HepG2 (cell line): Measurements from ENCODE around the gene LYRM4. TPM values are rescaled to one million over a fixed set of nuclear protein-coding genes. Genes with fewer than 3 reads are reported as not detected.

Source experiments
- AHDC1 ChIP-seq: sonication (generic); formaldehyde crosslinking; IDR thresholded peaks from 2 replicates; pipeline ENCODE4 v1.5.1; 2020; ENCODE audit warnings: mild to moderate bottlenecking, missing genetic modification reagents, borderline replicate concordance
- ARID3A ChIP-seq: IDR thresholded peaks from 2 replicates; pipeline ENCODE4 v1.6.1; 2012; ENCODE audit warnings: low read depth, low read length, improper control_type of control experiment
- BCL3 ChIP-seq: sonication (generic); formaldehyde crosslinking; IDR thresholded peaks from 2 replicates; pipeline ENCODE4 v1.5.1; 2020; ENCODE audit warnings: mild to moderate bottlenecking, missing genetic modification reagents, moderate library complexity
- HMG20A ChIP-seq: IDR thresholded peaks from 2 replicates; pipeline ENCODE4 v1.6.1; 2016; ENCODE audit warnings: borderline replicate concordance
- HNF4A ChIP-seq: sonication (generic); formaldehyde crosslinking; IDR thresholded peaks from 2 replicates; pipeline ENCODE4 v1.4.0; 2020; ENCODE audit warnings: missing genetic modification reagents
- MIER3 ChIP-seq: IDR thresholded peaks from 2 replicates; pipeline ENCODE4 v1.6.1; 2016; ENCODE audit warnings: missing compliant biosample characterization, borderline replicate concordance
- NCOA1 ChIP-seq: sonication (generic); formaldehyde crosslinking; IDR thresholded peaks from 2 replicates; pipeline ENCODE4 v1.9.0; 2021; ENCODE audit warnings: missing genetic modification reagents
- POGZ ChIP-seq: sonication (generic); formaldehyde crosslinking; IDR thresholded peaks from 2 replicates; pipeline ENCODE4 v1.4.0; 2020; ENCODE audit warnings: mild to moderate bottlenecking, missing genetic modification reagents
- SKI ChIP-seq: fragments of 450-650 bp; IDR thresholded peaks from one replicate; pipeline ENCODE4 v1.6.1; 2018; ENCODE audit warnings: mild to moderate bottlenecking; ENCODE audit not compliant: partially characterized antibody
- TBX3 ChIP-seq: fragments of 450-650 bp; IDR thresholded peaks from 2 replicates; pipeline ENCODE4 v1.6.1; 2017; ENCODE audit warnings: antibody characterized with exemption, mild to moderate bottlenecking, inconsistent platforms, borderline replicate concordance
- TCF7 ChIP-seq: sonication (generic); IDR thresholded peaks from 2 replicates; pipeline ENCODE4 v1.6.1; 2016; ENCODE audit warnings: antibody characterized with exemption, low read depth
- ZKSCAN1 ChIP-seq: fragments of 150-350 bp; IDR thresholded peaks from 2 replicates; pipeline ENCODE4 v1.6.1; 2014; ENCODE audit warnings: low read length
- ZNF235 ChIP-seq: sonication (generic); formaldehyde crosslinking; IDR thresholded peaks from 2 replicates; pipeline ENCODE4 v1.8.1; 2023; ENCODE audit warnings: mild to moderate bottlenecking, missing genetic modification reagents, borderline replicate concordance
- ZNF331 ChIP-seq: sonication (generic); formaldehyde crosslinking; IDR thresholded peaks from 2 replicates; pipeline ENCODE4 v1.4.0; 2020; ENCODE audit warnings: missing genetic modification reagents
- ZNF335 ChIP-seq: sonication (generic); formaldehyde crosslinking; IDR thresholded peaks from 2 replicates; pipeline ENCODE4 v1.4.0; 2020; ENCODE audit warnings: missing genetic modification reagents
- polyA plus RNA-seq, 8 experiments: library from polyadenylated mRNA; depleted of rRNA in 3 of 8; stranded (reverse) in 7 of 8; unstranded in 1 of 8; fragments of >200 nt; fragmentation: Illumina TruSeq in 4 of 8; extraction: Trizol in 4 of 8; gene quantifications; 2 replicates each; pipeline versions ENCODE4 v1.2.1 to v1.2.3, GENCODE V29; 2011 to 2016; ENCODE audit warnings: low read depth in 4 of 8, missing spikeins in 1 of 8, mixed read lengths in 1 of 8; ENCODE audit not compliant: insufficient read depth in 1 of 8
- total RNA-seq, 5 experiments: library from RNA; depleted of rRNA; stranded (reverse); fragments of >200 nt; fragmentation: Illumina TruSeq; extraction: Trizol; gene quantifications; 2 replicates each; pipeline ENCODE4 v1.2.3, GENCODE V29; 2016; ENCODE audit warnings: low read depth in 1 of 5
- TF ChIP-seq, protein P1 (sequence below): sonication (generic); formaldehyde crosslinking; IDR thresholded peaks from 2 replicates; pipeline ENCODE4 v1.4.0; 2020; ENCODE audit warnings: missing genetic modification reagents
- TF ChIP-seq, protein P2 (sequence below): sonication (generic); formaldehyde crosslinking; IDR thresholded peaks from 2 replicates; pipeline ENCODE4 v1.4.0; 2020; ENCODE audit warnings: missing genetic modification reagents

The LYRM4 gene
- total and polyA plus RNA-seq, 2 of the 13 experiments (the other 11 are each of a cell fraction or from before 2014, with no cell fraction given), result 64.6 to 67.5 TPM

DNA sequence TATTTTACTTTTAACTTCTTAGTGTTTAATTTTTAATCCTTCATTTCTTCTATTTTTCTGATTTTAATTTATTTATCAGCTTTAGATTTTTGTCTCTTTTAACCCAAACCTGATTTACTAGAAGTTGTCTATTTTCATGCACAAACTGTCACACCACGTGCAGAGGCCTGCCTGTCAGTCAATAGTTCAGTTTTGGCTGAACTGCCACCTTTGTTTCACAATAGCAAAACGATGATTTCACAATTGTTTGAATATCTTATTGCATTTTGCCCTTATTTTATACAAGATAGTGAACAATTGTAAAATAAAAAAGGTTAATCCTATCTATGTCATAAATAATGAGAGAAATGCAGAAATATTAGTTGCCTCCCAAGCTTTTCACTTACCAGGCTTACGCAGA is 199.6 kb downstream of the LYRM4 start (continued):
- TF ChIP-seq AHDC1 (CRISPR knock-in tag) (peak; percentile 77; the same call in 1 of the 2 replicates), TBX3 (no peak), BCL3 (CRISPR knock-in tag) (no peak; the same call in 1 of the 2 replicates), TCF7 (0 out of 2 replicates have a peak, but pooled peaks have one; percentile 11), ZNF331 (peak; percentile 65; the same call in 1 of the 2 replicates), ZKSCAN1 (no peak), ZNF335 (no peak), ARID3A (peak; percentile 74; the same call in 1 of the 2 replicates), ZNF235 (no peak), SKI (no peak), HMG20A (CRISPR knock-in tag) (peak; percentile 51), POGZ (CRISPR knock-in tag) (peak; percentile 42; the same call in 1 of the 2 replicates), MIER3 (CRISPR knock-in tag) (peak; percentile 80; the same call in 1 of the 2 replicates), HNF4A (CRISPR knock-in tag) (peak; percentile 77), NCOA1 (peak; percentile 67; the same call in 1 of the 2 replicates)
- TF ChIP-seq, protein P1, sequence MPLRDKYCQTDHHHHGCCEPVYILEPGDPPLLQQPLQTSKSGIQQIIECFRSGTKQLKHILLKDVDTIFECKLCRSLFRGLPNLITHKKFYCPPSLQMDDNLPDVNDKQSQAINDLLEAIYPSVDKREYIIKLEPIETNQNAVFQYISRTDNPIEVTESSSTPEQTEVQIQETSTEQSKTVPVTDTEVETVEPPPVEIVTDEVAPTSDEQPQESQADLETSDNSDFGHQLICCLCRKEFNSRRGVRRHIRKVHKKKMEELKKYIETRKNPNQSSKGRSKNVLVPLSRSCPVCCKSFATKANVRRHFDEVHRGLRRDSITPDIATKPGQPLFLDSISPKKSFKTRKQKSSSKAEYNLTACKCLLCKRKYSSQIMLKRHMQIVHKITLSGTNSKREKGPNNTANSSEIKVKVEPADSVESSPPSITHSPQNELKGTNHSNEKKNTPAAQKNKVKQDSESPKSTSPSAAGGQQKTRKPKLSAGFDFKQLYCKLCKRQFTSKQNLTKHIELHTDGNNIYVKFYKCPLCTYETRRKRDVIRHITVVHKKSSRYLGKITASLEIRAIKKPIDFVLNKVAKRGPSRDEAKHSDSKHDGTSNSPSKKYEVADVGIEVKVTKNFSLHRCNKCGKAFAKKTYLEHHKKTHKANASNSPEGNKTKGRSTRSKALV (CRISPR knock-in tag), result no peak
- TF ChIP-seq, protein P2, sequence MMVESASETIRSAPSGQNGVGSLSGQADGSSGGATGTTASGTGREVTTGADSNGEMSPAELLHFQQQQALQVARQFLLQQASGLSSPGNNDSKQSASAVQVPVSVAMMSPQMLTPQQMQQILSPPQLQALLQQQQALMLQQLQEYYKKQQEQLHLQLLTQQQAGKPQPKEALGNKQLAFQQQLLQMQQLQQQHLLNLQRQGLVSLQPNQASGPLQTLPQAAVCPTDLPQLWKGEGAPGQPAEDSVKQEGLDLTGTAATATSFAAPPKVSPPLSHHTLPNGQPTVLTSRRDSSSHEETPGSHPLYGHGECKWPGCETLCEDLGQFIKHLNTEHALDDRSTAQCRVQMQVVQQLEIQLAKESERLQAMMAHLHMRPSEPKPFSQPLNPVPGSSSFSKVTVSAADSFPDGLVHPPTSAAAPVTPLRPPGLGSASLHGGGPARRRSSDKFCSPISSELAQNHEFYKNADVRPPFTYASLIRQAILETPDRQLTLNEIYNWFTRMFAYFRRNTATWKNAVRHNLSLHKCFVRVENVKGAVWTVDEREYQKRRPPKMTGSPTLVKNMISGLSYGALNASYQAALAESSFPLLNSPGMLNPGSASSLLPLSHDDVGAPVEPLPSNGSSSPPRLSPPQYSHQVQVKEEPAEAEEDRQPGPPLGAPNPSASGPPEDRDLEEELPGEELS, result 0 out of 2 replicates have a peak, but pooled peaks have one; percentile 47
